ENCODE results near the gene ADGRE2.

Gene ADGRE2

DNA sequence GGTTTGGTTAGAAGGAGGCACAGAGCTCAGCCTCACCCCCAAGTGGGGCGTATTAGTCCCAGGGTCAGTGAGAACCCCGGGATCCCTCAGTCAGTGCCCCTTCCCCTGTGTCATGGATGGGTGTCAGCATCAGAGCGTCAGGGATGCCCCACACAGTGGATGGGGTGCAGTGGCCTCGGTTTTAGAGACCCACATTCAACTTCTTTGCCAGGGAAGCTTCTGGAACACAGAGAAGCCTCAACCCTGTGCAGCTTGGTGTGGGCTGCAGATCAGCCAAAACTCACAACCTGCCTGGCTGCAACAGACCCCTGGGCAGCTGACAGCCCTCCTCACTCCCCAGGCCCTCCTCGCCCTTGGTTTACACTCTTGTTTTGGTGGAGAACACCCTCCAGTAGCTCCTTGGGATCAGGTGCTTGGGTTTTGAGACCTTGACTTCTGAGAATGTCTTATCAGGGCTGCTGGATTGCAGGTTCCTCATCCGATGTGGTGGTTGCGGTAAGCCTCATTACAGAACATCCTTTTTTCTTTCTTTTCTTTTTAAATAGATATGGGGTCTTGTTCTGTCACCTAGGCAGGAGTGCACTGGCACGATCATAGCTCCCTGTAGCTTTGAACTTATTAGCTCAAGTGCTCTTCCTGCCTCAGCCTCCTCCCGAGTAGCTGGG lies 77.5 kb downstream of the ADGRE2 start:
- no peak overlapping the region for H3K4me3 ChIP-seq (replicated peaks; ENCODE audit: low read depth, low read length)
- TF ChIP-seq, protein P1, sequence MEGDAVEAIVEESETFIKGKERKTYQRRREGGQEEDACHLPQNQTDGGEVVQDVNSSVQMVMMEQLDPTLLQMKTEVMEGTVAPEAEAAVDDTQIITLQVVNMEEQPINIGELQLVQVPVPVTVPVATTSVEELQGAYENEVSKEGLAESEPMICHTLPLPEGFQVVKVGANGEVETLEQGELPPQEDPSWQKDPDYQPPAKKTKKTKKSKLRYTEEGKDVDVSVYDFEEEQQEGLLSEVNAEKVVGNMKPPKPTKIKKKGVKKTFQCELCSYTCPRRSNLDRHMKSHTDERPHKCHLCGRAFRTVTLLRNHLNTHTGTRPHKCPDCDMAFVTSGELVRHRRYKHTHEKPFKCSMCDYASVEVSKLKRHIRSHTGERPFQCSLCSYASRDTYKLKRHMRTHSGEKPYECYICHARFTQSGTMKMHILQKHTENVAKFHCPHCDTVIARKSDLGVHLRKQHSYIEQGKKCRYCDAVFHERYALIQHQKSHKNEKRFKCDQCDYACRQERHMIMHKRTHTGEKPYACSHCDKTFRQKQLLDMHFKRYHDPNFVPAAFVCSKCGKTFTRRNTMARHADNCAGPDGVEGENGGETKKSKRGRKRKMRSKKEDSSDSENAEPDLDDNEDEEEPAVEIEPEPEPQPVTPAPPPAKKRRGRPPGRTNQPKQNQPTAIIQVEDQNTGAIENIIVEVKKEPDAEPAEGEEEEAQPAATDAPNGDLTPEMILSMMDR (IDR thresholded peaks at IDR 0.05; ENCODE audit: low read depth, low read length, missing control alignments), result no peak
- DNase-seq (ENCODE audit: extremely low read depth, low read depth), result no peak

GRCh38 chr19:14699641-14700040 lies 78.7 kb downstream of the ADGRE2 start:
- DNase-seq (ENCODE audit: extremely low read depth, low read depth), result no peak
- TF ChIP-seq, protein P1 (IDR thresholded peaks at IDR 0.05; ENCODE audit: low read depth, low read length, missing control alignments), result no peak
- no peak overlapping the region for H3K4me3 ChIP-seq (replicated peaks; ENCODE audit: low read depth, low read length)

GRCh38 chr19:14695471-14695870 lies 82.9 kb downstream of the ADGRE2 start:
- TF ChIP-seq, protein P1 (IDR thresholded peaks at IDR 0.05; ENCODE audit: low read depth, low read length, missing control alignments), result no peak
- DNase-seq (ENCODE audit: extremely low read depth, low read depth), result no peak
- no peak overlapping the region for H3K4me3 ChIP-seq (replicated peaks; ENCODE audit: low read depth, low read length)

DNA sequence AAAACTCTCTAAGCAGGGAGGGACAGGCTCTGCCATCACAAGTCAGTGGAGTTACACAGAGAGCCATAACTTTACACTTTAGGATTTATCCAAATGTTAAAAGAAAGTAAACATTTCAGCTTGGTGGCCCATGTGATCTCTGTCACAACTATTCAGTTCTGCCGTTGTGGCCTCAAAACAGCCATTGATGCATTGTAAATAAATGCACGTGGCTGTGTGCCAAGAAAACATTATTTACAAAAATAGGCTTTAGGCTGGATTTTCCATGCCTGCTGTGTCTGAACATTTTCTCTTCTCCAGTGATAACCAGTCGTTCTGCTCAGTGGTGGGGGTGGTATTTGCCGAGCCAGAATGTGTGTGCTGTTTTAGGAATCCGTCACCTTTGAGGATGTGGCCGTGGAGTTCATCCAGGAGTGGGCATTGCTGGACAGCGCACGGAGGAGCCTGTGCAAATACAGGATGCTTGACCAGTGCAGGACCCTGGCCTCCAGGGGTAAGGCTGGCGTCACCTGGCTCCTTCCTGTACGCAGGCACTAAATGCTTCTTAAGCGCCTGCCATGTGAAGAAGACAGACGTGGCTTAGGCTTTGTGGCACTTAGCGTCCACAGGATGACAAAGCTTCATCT lies 83.6 kb downstream of the ADGRE2 start:
- no peak for DNase-seq (ENCODE audit: extremely low read depth, low read depth)
- H3K4me3 ChIP-seq (replicated peaks; ENCODE audit: low read depth, low read length), result no peak overlapping the region
- TF ChIP-seq, protein P1 (IDR thresholded peaks at IDR 0.05; ENCODE audit: low read depth, low read length, missing control alignments), result no peak

DNA sequence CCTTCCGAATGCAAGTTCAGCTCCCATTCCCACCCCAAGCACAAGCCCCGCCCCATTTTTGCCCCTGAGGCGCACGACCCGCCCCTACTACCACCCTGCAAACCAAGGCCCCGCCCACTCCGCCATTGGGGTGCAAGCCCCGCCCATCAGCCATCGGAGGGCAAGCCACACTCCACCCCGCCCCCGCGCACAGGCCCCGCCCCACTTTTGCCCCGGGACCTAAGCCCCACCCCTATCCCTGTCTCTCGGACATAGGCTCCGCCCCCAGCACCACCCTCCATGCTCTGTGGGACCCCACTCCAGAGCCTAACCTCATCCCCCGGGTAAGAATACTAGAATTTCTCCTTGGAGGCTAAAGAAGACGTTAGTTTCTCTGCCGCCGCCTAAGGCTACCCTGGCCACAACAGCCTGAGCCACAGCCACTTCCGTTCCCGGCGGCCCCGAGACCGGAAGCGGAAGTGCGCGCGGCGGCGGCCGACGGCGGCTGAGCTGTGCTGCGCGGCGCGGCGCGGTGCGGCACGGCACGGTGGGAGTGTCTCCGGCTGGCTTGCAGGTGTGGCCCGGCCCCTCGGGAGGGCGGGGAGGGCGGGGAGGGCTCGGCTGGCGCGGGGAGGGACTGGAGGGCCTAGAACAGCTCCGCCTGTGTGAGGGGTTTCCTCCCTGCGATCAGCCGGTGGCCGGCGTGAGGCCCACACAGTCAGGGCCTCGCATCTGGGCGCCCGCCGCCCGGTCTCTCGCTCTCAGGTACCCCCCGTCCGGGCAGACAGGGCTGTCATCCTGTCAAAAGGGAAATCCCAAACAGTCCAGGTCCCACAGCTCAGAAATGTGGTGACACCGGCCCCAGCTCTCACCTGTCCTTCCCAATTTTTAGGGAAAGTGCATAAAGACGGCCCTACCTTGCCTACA lies 88.5 kb downstream of the ADGRE2 start, which contains the start of gene ZNF333:
ZNF333 (plus strand) TSS at position 451 of the 906 bp plus-strand sequence. CDS start 3,444 bp downstream, outside the sequence.
- DNase-seq (ENCODE audit: extremely low read depth, low read depth), result peak; percentile 49
- TF ChIP-seq, protein P1 (IDR thresholded peaks at IDR 0.05; ENCODE audit: low read depth, low read length, missing control alignments), result no peak
- peak within 1 kb of the TSS; percentile 62 for H3K4me3 ChIP-seq (replicated peaks; ENCODE audit: low read depth, low read length)

GRCh38 chr19:14686411-14686810 lies 91.9 kb downstream of the ADGRE2 start:
- no peak for DNase-seq (ENCODE audit: extremely low read depth, low read depth)
- H3K4me3 ChIP-seq (replicated peaks; ENCODE audit: low read depth, low read length), result no peak overlapping the region
- TF ChIP-seq, protein P1 (IDR thresholded peaks at IDR 0.05; ENCODE audit: low read depth, low read length, missing control alignments), result no peak
